Measurements from ENCODE around the gene TMBIM1.

GRCh38 chr2:218261423-218262236 lies 30.7 kb downstream of the TMBIM1 start:
- TF ChIP-seq CTCF (IDR thresholded peaks at IDR 0.05) (no peak), FOXM1 (IDR thresholded peaks at IDR 0.05; ENCODE audit: low read depth) (no peak), ELF1 (IDR thresholded peaks at IDR 0.05) (no peak)
